Left ventricle myocardium inferior (tissue), 1 donor: ENCODE results near the gene PCSK6. TPM values are rescaled to one million over a fixed set of nuclear protein-coding genes. Genes with fewer than 3 reads are reported as not detected.

ENCODE experiments used
- DNase-seq: peaks from one replicate; pipeline ENCODE4 v3.0.0-alpha.2; 2020
- H3K27ac ChIP-seq: fragments of 200-600 bp; replicated peaks from 2 replicates; pipeline ENCODE4 v1.8.0; 2021
- H3K27me3 ChIP-seq: fragments of 200-600 bp; 2 replicates; pipeline ENCODE4 v1.8.0; 2021; ENCODE audit warnings: low read depth
- H3K36me3 ChIP-seq: fragments of 200-600 bp; 2 replicates; pipeline ENCODE4 v1.8.0; 2021
- H3K4me1 ChIP-seq: fragments of 200-600 bp; 2 replicates; pipeline ENCODE4 v1.8.0; 2021
- H3K4me3 ChIP-seq: fragments of 200-600 bp; 2 replicates; pipeline ENCODE4 v1.8.0; 2021; ENCODE audit warnings: mild to moderate bottlenecking, moderate library complexity
- H3K9me3 ChIP-seq: fragments of 200-600 bp; replicated peaks from 2 replicates; pipeline ENCODE4 v1.8.0; 2021
- intact Hi-C: fragments of 100-400 bp; cut with micrococcal nuclease; formaldehyde crosslinking; loops from one replicate; pipeline ENCODE4 v1.11.0; 2022
- total RNA-seq: library from RNA; stranded (reverse); fragmentation: NEBNext Ultra II Directional; extraction: Animal tissue kit (Norgen Biotek cat#: 25700); gene quantifications from one replicate; pipeline ENCODE4 v1.2.1, GENCODE V29; 2021
- TF ChIP-seq, protein P1 (sequence below): fragments of 200-600 bp; IDR thresholded peaks from 2 replicates; pipeline ENCODE4 v1.8.0; 2021; ENCODE audit warnings: antibody characterized with exemption, mild to moderate bottlenecking, borderline replicate concordance
- donor health status: DM: no; HTN: yes; CAD: no; lungs with severe emphysema.

PCSK6 gene
- total RNA-seq, 1 donor from 2014 or later, result 28.6 TPM

DNA sequence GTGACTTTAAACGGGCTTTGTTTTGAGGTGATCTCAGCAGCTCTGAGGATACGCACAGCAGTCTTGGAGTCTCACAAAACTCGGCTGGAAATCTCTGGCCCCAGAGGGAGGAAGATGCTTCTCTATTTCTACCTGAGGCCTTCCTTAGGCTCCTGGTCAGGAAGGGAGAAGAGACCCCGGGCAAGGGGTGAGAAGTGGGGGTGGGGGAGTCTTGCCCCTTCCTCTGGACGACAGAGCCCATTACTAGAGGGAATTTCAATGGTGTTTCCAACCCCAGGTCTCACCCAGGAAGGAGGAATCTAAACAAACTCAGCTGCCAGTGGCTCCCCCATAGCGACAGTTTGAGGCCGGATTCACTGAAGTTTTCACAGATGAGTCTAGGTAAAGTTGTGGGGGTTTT is 37.4 kb upstream of the PCSK6 start:
- Histone ChIP-seq H3K27ac (peak overlapping the region; percentile 73), H3K27me3 (peaks cover 7% of the 10 kb centered on the region), H3K9me3 (no peaks in the 10 kb centered on the region), H3K4me3 (no peak overlapping the region), H3K4me1 (peaks cover 28% of the 10 kb centered on the region), H3K36me3 (no peaks in the 10 kb centered on the region)
- intact Hi-C loops, result no loop called here
- DNase-seq, result no peak
- TF ChIP-seq, protein P1, sequence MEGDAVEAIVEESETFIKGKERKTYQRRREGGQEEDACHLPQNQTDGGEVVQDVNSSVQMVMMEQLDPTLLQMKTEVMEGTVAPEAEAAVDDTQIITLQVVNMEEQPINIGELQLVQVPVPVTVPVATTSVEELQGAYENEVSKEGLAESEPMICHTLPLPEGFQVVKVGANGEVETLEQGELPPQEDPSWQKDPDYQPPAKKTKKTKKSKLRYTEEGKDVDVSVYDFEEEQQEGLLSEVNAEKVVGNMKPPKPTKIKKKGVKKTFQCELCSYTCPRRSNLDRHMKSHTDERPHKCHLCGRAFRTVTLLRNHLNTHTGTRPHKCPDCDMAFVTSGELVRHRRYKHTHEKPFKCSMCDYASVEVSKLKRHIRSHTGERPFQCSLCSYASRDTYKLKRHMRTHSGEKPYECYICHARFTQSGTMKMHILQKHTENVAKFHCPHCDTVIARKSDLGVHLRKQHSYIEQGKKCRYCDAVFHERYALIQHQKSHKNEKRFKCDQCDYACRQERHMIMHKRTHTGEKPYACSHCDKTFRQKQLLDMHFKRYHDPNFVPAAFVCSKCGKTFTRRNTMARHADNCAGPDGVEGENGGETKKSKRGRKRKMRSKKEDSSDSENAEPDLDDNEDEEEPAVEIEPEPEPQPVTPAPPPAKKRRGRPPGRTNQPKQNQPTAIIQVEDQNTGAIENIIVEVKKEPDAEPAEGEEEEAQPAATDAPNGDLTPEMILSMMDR, result no peak

DNA sequence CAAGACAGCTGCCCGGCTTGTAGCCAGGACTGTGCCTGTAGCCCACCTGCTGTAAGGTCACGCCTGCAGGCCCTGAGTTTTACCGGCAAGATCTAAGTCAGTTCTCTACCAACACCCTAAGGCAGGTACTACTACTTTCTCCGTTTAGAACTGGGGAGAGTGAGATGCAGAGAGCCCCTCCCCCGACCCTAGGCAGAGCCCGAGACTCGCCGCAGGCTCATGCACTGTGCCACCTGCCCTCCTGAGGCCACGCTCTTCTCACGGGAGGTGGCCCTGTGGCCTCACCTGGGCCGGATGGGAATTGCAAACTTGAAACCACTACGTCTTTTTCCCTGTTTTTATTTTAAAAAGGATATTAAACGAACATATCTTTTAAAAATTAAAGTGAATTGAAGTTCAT is 36.9 kb upstream of the PCSK6 start:
- intact Hi-C loops, result no loop called here
- no peak for DNase-seq
- H3K4me1 ChIP-seq, result peaks cover 28% of the 10 kb centered on the region

DNA sequence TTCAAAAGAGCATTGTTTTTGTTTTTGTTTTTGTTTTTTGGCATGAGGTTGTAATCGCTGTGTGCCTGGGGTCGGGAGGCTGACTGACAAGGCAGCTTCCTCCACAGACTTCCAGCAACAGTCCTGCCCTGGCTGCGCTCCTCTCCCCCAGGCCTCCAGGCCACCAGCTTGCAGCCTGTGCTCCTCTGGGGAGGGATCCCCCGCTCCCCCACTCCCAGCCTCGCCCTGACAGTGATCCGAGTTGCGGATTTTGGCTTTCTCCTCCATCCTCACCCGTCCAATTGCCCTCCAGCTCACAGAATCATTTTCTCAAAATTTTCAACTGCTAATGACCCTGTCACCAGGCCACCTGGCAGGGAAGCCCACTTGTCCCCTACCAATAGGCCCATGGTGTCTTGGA is 36.5 kb upstream of the PCSK6 start:
- no peak overlapping the region for H3K4me3 ChIP-seq
- peaks cover 28% of the 10 kb centered on the region for H3K4me1 ChIP-seq
- intact Hi-C loops, result no loop called here
- no peak for DNase-seq
- peaks cover 7% of the 10 kb centered on the region for H3K27me3 ChIP-seq
- no peaks in the 10 kb centered on the region for H3K9me3 ChIP-seq
- no peaks in the 10 kb centered on the region for H3K36me3 ChIP-seq
- TF ChIP-seq, protein P1, result no peak
- H3K27ac ChIP-seq, result no peak overlapping the region

More for the DNA sequence above, 36.9 kb upstream of the PCSK6 start:
- H3K36me3 ChIP-seq, result no peaks in the 10 kb centered on the region
- no peaks in the 10 kb centered on the region for H3K9me3 ChIP-seq
- TF ChIP-seq, protein P1, result no peak
- H3K27ac ChIP-seq, result no peak overlapping the region
- H3K27me3 ChIP-seq, result peaks cover 7% of the 10 kb centered on the region
- no peak overlapping the region for H3K4me3 ChIP-seq

DNA sequence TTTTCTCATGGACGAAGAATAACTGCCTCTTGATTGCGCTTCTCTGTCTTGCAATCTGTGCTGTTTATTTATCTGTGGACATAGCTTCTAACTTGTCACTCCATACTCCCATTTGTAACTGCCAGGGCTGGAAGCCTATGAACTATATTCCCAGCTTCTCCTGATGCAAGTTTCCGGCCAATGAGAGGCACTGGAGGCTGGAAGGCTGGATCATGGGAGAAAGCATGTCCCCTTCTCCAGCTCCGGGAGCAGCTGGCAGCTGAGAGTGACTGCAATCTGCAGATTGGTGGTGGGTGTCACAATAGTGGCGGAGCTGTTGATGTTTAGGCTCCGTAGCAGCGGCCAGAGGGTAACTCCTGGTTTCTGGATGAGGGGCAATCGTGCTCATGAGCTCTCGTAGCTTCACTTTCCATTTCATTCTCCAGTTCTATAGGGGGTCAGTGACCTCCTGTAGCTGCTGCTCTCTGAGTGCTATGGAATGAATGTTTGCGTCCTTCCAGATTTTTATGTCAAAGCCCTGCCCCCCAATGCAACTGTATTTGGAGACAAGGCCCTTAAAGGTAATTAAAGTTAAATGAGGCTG is 35.7 kb upstream of the PCSK6 start:
- Histone ChIP-seq H3K4me3 (no peak overlapping the region), H3K27me3 (peaks cover 7% of the 10 kb centered on the region), H3K36me3 (no peaks in the 10 kb centered on the region), H3K9me3 (no peaks in the 10 kb centered on the region), H3K27ac (no peak overlapping the region), H3K4me1 (peaks cover 34% of the 10 kb centered on the region)
- intact Hi-C loops, result no loop called here
- TF ChIP-seq, protein P1, result no peak
- no peak for DNase-seq

DNA sequence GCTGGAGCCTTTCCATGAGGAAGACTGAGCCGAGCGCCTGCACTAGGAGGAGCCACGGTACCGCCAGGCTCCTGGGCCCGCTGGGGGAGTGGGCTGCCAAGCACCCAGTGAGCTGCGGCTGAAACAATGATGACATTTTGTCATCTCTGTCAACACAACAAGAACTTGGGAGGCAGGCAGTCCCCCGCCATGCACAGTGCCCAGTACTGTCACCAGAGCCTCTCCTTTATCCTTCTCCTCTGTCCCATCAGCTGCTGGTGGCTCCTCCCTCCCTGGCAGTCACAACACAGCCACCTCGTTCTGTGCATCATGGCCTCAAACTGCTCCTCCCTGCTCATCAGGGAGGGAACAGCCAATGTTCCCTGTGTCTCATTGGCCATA is 34.0 kb upstream of the PCSK6 start:
- Histone ChIP-seq H3K36me3 (no peaks in the 10 kb centered on the region), H3K4me3 (no peak overlapping the region), H3K4me1 (peaks cover 23% of the 10 kb centered on the region), H3K27me3 (peaks cover 7% of the 10 kb centered on the region), H3K27ac (no peak overlapping the region), H3K9me3 (peaks cover 4% of the 10 kb centered on the region)
- intact Hi-C loops, result no loop called here
- DNase-seq, result no peak
- TF ChIP-seq, protein P1, result no peak
